Loucy (cell line): ENCODE results near the gene SNX5.

ENCODE experiments used
- EZH2phosphoT487 ChIP-seq: fragments of 200-600 bp; IDR thresholded peaks from 2 replicates; pipeline ENCODE4 v1.6.1; 2018; ENCODE audit warnings: antibody characterized with exemption, mild to moderate bottlenecking, moderate library complexity, borderline replicate concordance
- TF ChIP-seq, protein P1 (sequence below): fragments of 200-600 bp; sonication (generic); conservative IDR thresholded peaks from 2 replicates; pipeline ENCODE4 v1.5.1; 2014; ENCODE audit warnings: mild to moderate bottlenecking, antibody characterized with exemption, low read length

DNA sequence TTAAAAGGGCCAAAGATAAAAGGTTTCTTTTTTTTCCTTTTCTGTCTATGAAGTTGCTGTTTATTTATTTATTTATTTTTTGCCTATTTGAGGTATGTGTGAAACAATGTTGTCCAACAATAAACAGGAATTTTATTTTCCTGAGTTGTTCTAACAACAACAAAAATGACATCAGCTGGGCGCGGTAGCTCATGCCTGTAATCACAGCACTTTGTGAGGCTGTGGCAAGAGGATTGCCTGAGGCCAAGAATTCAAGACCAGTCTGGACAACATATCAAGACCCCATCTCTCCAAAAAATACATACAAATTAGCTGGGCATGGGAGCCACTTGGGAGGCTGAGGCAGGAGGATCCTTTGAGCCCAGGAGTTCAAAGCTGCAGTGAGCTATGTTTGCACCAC lies 44.3 kb upstream of the SNX5 start:
- TF ChIP-seq, protein P1, sequence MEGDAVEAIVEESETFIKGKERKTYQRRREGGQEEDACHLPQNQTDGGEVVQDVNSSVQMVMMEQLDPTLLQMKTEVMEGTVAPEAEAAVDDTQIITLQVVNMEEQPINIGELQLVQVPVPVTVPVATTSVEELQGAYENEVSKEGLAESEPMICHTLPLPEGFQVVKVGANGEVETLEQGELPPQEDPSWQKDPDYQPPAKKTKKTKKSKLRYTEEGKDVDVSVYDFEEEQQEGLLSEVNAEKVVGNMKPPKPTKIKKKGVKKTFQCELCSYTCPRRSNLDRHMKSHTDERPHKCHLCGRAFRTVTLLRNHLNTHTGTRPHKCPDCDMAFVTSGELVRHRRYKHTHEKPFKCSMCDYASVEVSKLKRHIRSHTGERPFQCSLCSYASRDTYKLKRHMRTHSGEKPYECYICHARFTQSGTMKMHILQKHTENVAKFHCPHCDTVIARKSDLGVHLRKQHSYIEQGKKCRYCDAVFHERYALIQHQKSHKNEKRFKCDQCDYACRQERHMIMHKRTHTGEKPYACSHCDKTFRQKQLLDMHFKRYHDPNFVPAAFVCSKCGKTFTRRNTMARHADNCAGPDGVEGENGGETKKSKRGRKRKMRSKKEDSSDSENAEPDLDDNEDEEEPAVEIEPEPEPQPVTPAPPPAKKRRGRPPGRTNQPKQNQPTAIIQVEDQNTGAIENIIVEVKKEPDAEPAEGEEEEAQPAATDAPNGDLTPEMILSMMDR = no peak
- TF ChIP-seq EZH2phosphoT487 = no peak
